ENCODE measurements around the gene TMOD1. TPM values are rescaled to one million over a fixed set of nuclear protein-coding genes. Genes with fewer than 3 reads are reported as not detected.

The TMOD1 gene
- total and polyA plus RNA-seq, 2 of the 13 experiments (the other 11 are each of a cell fraction or from before 2014, with no cell fraction given), result 0.04 to 0.07 TPM

DNA sequence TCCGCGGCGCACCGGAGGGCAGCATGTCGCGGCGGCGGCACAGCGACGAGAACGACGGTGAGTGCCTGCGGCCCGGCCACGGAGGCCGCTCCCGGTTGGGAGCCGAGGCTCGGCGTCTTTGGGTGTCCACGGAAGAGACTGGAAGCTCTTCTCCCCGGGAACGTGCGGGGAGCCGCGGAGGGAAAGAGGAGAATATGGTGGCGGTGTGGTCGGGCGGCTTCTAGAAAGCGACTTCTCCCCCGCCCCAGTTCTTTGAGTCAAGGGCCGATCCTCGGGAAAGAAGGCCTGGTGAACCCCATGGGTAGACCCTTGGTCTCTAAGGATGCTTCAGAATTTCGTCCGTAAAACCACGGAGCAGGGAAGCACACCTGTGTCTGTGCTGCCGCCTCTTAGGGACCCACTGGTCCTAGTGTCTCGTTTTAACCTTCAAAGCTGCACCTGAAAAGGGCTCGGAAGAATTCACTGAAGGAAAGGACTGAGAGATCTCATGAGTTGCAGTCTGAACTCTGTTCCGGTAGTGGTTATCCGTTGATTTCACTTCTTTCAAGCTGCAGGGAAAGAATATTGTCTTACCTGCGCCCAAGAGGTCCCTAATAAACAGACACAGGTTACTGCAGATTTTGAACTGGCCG is 132.5 kb downstream of the TMOD1 start (continued):
- TF ChIP-seq, protein P1, sequence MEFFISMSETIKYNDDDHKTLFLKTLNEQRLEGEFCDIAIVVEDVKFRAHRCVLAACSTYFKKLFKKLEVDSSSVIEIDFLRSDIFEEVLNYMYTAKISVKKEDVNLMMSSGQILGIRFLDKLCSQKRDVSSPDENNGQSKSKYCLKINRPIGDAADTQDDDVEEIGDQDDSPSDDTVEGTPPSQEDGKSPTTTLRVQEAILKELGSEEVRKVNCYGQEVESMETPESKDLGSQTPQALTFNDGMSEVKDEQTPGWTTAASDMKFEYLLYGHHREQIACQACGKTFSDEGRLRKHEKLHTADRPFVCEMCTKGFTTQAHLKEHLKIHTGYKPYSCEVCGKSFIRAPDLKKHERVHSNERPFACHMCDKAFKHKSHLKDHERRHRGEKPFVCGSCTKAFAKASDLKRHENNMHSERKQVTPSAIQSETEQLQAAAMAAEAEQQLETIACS (CRISPR knock-in tag; IDR thresholded peaks at IDR 0.05), result no peak
- TF ChIP-seq MAFK (conservative IDR thresholded peaks at IDR 0.05 in 1 of 2, IDR thresholded peaks at IDR 0.05 in 1 of 2; ENCODE audit: low read length in 2 of 2) (no peak), ZNF317 (CRISPR knock-in tag; IDR thresholded peaks at IDR 0.05) (peak; percentile 31; the same call in 1 of the 2 replicates), NFIB (CRISPR knock-in tag; IDR thresholded peaks at IDR 0.05; ENCODE audit: borderline replicate concordance) (no peak), ZNF354B (CRISPR knock-in tag; IDR thresholded peaks at IDR 0.05) (0 out of 2 replicates have a peak, but pooled peaks have one; percentile 87), ZFX (CRISPR knock-in tag; IDR thresholded peaks at IDR 0.05; ENCODE audit: low read depth) (no peak; the same call in 1 of the 2 replicates)
- TF ChIP-seq, protein P2, sequence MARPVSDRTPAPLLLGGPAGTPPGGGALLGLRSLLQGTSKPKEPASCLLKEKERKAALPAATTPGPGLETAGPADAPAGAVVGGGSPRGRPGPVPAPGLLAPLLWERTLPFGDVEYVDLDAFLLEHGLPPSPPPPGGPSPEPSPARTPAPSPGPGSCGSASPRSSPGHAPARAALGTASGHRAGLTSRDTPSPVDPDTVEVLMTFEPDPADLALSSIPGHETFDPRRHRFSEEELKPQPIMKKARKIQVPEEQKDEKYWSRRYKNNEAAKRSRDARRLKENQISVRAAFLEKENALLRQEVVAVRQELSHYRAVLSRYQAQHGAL (CRISPR knock-in tag; IDR thresholded peaks at IDR 0.05; ENCODE audit: not compliant biosample characterization), result no peak
- TF ChIP-seq, protein P3, sequence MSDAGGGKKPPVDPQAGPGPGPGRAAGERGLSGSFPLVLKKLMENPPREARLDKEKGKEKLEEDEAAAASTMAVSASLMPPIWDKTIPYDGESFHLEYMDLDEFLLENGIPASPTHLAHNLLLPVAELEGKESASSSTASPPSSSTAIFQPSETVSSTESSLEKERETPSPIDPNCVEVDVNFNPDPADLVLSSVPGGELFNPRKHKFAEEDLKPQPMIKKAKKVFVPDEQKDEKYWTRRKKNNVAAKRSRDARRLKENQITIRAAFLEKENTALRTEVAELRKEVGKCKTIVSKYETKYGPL (CRISPR knock-in tag; IDR thresholded peaks at IDR 0.05), result no peak
- TF ChIP-seq, protein P4, sequence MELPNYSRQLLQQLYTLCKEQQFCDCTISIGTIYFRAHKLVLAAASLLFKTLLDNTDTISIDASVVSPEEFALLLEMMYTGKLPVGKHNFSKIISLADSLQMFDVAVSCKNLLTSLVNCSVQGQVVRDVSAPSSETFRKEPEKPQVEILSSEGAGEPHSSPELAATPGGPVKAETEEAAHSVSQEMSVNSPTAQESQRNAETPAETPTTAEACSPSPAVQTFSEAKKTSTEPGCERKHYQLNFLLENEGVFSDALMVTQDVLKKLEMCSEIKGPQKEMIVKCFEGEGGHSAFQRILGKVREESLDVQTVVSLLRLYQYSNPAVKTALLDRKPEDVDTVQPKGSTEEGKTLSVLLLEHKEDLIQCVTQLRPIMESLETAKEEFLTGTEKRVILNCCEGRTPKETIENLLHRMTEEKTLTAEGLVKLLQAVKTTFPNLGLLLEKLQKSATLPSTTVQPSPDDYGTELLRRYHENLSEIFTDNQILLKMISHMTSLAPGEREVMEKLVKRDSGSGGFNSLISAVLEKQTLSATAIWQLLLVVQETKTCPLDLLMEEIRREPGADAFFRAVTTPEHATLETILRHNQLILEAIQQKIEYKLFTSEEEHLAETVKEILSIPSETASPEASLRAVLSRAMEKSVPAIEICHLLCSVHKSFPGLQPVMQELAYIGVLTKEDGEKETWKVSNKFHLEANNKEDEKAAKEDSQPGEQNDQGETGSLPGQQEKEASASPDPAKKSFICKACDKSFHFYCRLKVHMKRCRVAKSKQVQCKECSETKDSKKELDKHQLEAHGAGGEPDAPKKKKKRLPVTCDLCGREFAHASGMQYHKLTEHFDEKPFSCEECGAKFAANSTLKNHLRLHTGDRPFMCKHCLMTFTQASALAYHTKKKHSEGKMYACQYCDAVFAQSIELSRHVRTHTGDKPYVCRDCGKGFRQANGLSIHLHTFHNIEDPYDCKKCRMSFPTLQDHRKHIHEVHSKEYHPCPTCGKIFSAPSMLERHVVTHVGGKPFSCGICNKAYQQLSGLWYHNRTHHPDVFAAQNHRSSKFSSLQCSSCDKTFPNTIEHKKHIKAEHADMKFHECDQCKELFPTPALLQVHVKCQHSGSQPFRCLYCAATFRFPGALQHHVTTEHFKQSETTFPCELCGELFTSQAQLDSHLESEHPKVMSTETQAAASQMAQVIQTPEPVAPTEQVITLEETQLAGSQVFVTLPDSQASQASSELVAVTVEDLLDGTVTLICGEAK (IDR thresholded peaks at IDR 0.05), result no peak
- TF ChIP-seq, protein P4 (CRISPR knock-in tag; IDR thresholded peaks at IDR 0.05), result no peak
- TF ChIP-seq, protein P5, sequence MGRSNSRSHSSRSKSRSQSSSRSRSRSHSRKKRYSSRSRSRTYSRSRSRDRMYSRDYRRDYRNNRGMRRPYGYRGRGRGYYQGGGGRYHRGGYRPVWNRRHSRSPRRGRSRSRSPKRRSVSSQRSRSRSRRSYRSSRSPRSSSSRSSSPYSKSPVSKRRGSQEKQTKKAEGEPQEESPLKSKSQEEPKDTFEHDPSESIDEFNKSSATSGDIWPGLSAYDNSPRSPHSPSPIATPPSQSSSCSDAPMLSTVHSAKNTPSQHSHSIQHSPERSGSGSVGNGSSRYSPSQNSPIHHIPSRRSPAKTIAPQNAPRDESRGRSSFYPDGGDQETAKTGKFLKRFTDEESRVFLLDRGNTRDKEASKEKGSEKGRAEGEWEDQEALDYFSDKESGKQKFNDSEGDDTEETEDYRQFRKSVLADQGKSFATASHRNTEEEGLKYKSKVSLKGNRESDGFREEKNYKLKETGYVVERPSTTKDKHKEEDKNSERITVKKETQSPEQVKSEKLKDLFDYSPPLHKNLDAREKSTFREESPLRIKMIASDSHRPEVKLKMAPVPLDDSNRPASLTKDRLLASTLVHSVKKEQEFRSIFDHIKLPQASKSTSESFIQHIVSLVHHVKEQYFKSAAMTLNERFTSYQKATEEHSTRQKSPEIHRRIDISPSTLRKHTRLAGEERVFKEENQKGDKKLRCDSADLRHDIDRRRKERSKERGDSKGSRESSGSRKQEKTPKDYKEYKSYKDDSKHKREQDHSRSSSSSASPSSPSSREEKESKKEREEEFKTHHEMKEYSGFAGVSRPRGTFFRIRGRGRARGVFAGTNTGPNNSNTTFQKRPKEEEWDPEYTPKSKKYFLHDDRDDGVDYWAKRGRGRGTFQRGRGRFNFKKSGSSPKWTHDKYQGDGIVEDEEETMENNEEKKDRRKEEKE (IDR thresholded peaks at IDR 0.05), result no peak
- TF ChIP-seq, protein P6, sequence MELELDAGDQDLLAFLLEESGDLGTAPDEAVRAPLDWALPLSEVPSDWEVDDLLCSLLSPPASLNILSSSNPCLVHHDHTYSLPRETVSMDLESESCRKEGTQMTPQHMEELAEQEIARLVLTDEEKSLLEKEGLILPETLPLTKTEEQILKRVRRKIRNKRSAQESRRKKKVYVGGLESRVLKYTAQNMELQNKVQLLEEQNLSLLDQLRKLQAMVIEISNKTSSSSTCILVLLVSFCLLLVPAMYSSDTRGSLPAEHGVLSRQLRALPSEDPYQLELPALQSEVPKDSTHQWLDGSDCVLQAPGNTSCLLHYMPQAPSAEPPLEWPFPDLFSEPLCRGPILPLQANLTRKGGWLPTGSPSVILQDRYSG (CRISPR knock-in tag; IDR thresholded peaks at IDR 0.05), result no peak
